ENCODE results near the gene NGFR.
"Not testable (repeated sequence)": the region's sequence is repeated elsewhere in the genome, so short reads cannot be mapped to it uniquely, and the experiment has no call there.

Gene NGFR

GRCh38 chr17:49545806-49546545 is 50.9 kb downstream of the NGFR start:
- no peak for DNase-seq (ENCODE audit: low read depth)

GRCh38 chr17:49546546-49547535 is 51.7 kb downstream of the NGFR start:
- no peak for DNase-seq (ENCODE audit: low read depth)

- DNase-seq (ENCODE audit: low read depth), result no peak
Observed at GRCh38 chr17:49547566-49547965, 52.5 kb downstream of the NGFR start.

GRCh38 chr17:49548051-49548505 is 53.0 kb downstream of the NGFR start:
- no peak for DNase-seq (ENCODE audit: low read depth)

GRCh38 chr17:49548506-49549310 is 53.6 kb downstream of the NGFR start:
- no peak for DNase-seq (ENCODE audit: low read depth)

- DNase-seq (ENCODE audit: low read depth), result no peak
Observed at GRCh38 chr17:49549311-49549605, 54.2 kb downstream of the NGFR start.

- no peak for DNase-seq (ENCODE audit: low read depth)
Observed at GRCh38 chr17:49549691-49550678, 54.9 kb downstream of the NGFR start.

- not testable (repeated sequence) for DNase-seq (ENCODE audit: low read depth)
Observed at GRCh38 chr17:49550764-49551163, 55.7 kb downstream of the NGFR start.

GRCh38 chr17:49551221-49552069 is 56.4 kb downstream of the NGFR start:
- no peak for DNase-seq (ENCODE audit: low read depth)

GRCh38 chr17:49552070-49552751 is 57.1 kb downstream of the NGFR start:
- no peak for DNase-seq (ENCODE audit: low read depth)

GRCh38 chr17:49553676-49554335 is 58.7 kb downstream of the NGFR start:
- DNase-seq (ENCODE audit: low read depth), result no peak

- DNase-seq (ENCODE audit: low read depth), result no peak
Observed at GRCh38 chr17:49554694-49555494, 59.8 kb downstream of the NGFR start.

- no peak for DNase-seq (ENCODE audit: low read depth)
Observed at GRCh38 chr17:49555495-49556222, 60.6 kb downstream of the NGFR start.

GRCh38 chr17:49556223-49556943 is 61.3 kb downstream of the NGFR start:
- peak; percentile 62 for DNase-seq (ENCODE audit: low read depth)

GRCh38 chr17:49557312-49558024 is 62.4 kb downstream of the NGFR start:
- DNase-seq (ENCODE audit: low read depth), result no peak

All from stimulated activated CD8-positive, alpha-beta memory T cell treated with anti-CD3 and anti-CD28 coated beads, Interleukin-12 subunit alpha, Interleukin-12 subunit beta, amount 100 ng/mL, for 4 hours (primary cell).